AG09319 (cell line): ENCODE data around the gene TMEM87B.
"Not testable (repeated sequence)": the region's sequence is repeated elsewhere in the genome, so short reads cannot be mapped to it uniquely, and the experiment has no call there.

Experiments used
- DNase-seq: peaks from one replicate; pipeline ENCODE4 v3.0.0-alpha.2; 2010; ENCODE audit warnings: low read depth; ENCODE audit errors: extremely low read depth
- CTCF ChIP-seq: IDR thresholded peaks from 2 replicates; pipeline ENCODE4 v1.5.1; 2011; ENCODE audit warnings: low read depth, mild to moderate bottlenecking, inconsistent platforms, low read length, moderate library complexity

TMEM87B gene

GRCh38 chr2:112033600-112033999, 21.5 kb upstream of the TMEM87B start:
- DNase-seq, result no peak
- TF ChIP-seq CTCF, result no peak

- TF ChIP-seq CTCF, result no peak
- no peak for DNase-seq
Measured at GRCh38 chr2:112034924-112035323, 20.1 kb upstream of the TMEM87B start.

- no peak for TF ChIP-seq CTCF
- DNase-seq, result no peak
Measured at GRCh38 chr2:112035786-112036185, 19.3 kb upstream of the TMEM87B start.

- not testable (repeated sequence) for DNase-seq
Measured at GRCh38 chr2:112039556-112039955, 15.5 kb upstream of the TMEM87B start.

GRCh38 chr2:112040066-112040465, 15.0 kb upstream of the TMEM87B start:
- DNase-seq, result not testable (repeated sequence)

- DNase-seq, result not testable (repeated sequence)
Measured at GRCh38 chr2:112041460-112041859, 13.6 kb upstream of the TMEM87B start.

- DNase-seq, result no peak
- no peak for TF ChIP-seq CTCF
Measured at GRCh38 chr2:112045446-112046014, 9.5 kb upstream of the TMEM87B start.

GRCh38 chr2:112046231-112046630, 8.8 kb upstream of the TMEM87B start:
- no peak for TF ChIP-seq CTCF

GRCh38 chr2:112047537-112048235, 7.4 kb upstream of the TMEM87B start:
- TF ChIP-seq CTCF, result no peak
- no peak for DNase-seq

More at GRCh38 chr2:112046231-112046630, 8.8 kb upstream of the TMEM87B start:
- no peak for DNase-seq
